Endothelial cell of umbilical vein (primary cell): Measurements from ENCODE around the gene ASMTL. TPM values are rescaled to one million over a fixed set of nuclear protein-coding genes. Genes with fewer than 3 reads are reported as not detected.

Experiments
- BruUV-seq: library from RNA; stranded (reverse); fragments of 400-500 nt; replicated peaks from 2 replicates; lab custom pipeline; 2021; lab: Mats Ljungman, UMichigan
- CTCF ChIA-PET: fragments of 300-600, 350-600 bp; sonication (Branson Sonifier 250); formaldehyde crosslinking; loops from one replicate; lab custom pipeline; 2021; ENCODE audit warnings: antibody characterized with exemption, inconsistent platforms; lab: Charles Lee
- POLR2A ChIA-PET: fragments of 300-600, 350-600 bp; sonication (Branson Sonifier 250); formaldehyde crosslinking; loops from one replicate; lab custom pipeline; 2021; ENCODE audit warnings: antibody characterized with exemption, inconsistent platforms; lab: Charles Lee
- DNase-seq: peaks from one replicate; pipeline ENCODE4 v3.0.0-alpha.2; 2011; ENCODE audit warnings: low read depth, low spot score
- FAIRE-seq: peaks from 2 replicates; lab custom pipeline; 2011; peaks lifted over from hg19 to GRCh38; lab: Jason Lieb, UNC
- H2AFZ ChIP-seq: 2 replicates; pipeline ENCODE4 v1.6.0; 2012; ENCODE audit warnings: low read depth, low read length, control low read depth, inconsistent platforms
- H3K27ac ChIP-seq: 2 replicates; pipeline ENCODE4 v1.5.1; 2011; ENCODE audit warnings: low read depth, mild to moderate bottlenecking, control low read depth, low read length, moderate library complexity; ENCODE audit not compliant: insufficient read depth
- H3K27me3 ChIP-seq, 2 experiments: 2 replicates each; pipeline versions ENCODE4 v1.6.0 to v1.6.1; 2011; ENCODE audit warnings: low read length in 2 of 2, mixed read lengths in 1 of 2; ENCODE audit not compliant: control insufficient read depth in 2 of 2, insufficient read depth in 2 of 2
- H3K36me3 ChIP-seq, 2 experiments: 2 replicates in 1 of 2; 3 replicates in 1 of 2; pipeline ENCODE4 v1.5.1; 2011; ENCODE audit warnings: low read length in 2 of 2, mild to moderate bottlenecking in 1 of 2, moderate library complexity in 1 of 2; ENCODE audit not compliant: control insufficient read depth in 2 of 2, insufficient read depth in 2 of 2; ENCODE audit errors: extremely low read depth in 1 of 2
- H3K4me1 ChIP-seq: 3 replicates; pipeline ENCODE4 v1.5.1; 2011; ENCODE audit warnings: mild to moderate bottlenecking, low read length; ENCODE audit not compliant: control insufficient read depth, insufficient read depth; ENCODE audit errors: extremely low read depth
- H3K4me2 ChIP-seq: 2 replicates; pipeline ENCODE4 v1.6.1; 2011; ENCODE audit warnings: low read length, control low read depth, mixed read lengths; ENCODE audit not compliant: insufficient read depth
- H3K4me3 ChIP-seq, 3 experiments: fragments of 200-600 bp in 1 of 3; sonication (generic), shearing (Covaris generic) in 1 of 3; replicated peaks in 1 of 3; 2 replicates each; pipeline ENCODE4 v1.5.1; 2011 to 2016; ENCODE audit warnings: control low read depth in 3 of 3, low read length in 3 of 3, mild to moderate bottlenecking in 2 of 3, inconsistent platforms in 1 of 3, low read depth in 1 of 3, moderate library complexity in 1 of 3; ENCODE audit not compliant: insufficient read depth in 1 of 3
- H3K79me2 ChIP-seq: 2 replicates; pipeline ENCODE4 v1.6.0; 2012; ENCODE audit warnings: low read length, inconsistent platforms; ENCODE audit not compliant: control insufficient read depth, insufficient read depth
- H3K9ac ChIP-seq: replicated peaks from 2 replicates; pipeline ENCODE3; 2011; ENCODE audit warnings: low read length, control low read depth; ENCODE audit not compliant: insufficient read depth; ENCODE audit errors: extremely low read depth
- H3K9me1 ChIP-seq: replicated peaks from 3 replicates; pipeline ENCODE4 v1.6.0; 2011; ENCODE audit warnings: mild to moderate bottlenecking, low read length; ENCODE audit not compliant: control insufficient read depth, insufficient read depth; ENCODE audit errors: extremely low read depth
- H3K9me3 ChIP-seq: replicated peaks from 2 replicates; pipeline ENCODE4 v1.5.1; 2012; ENCODE audit warnings: low read length, inconsistent platforms; ENCODE audit not compliant: control insufficient read depth, insufficient read depth
- H4K20me1 ChIP-seq: replicated peaks from 2 replicates; pipeline ENCODE3; 2011; ENCODE audit warnings: mild to moderate bottlenecking, low read length; ENCODE audit not compliant: control insufficient read depth, insufficient read depth; ENCODE audit errors: extremely low read depth
- EZH2 ChIP-seq: IDR thresholded peaks from 2 replicates; pipeline ENCODE4 v1.6.1; 2012; ENCODE audit warnings: borderline replicate concordance, low read depth, mild to moderate bottlenecking, moderate library complexity, low read length, inconsistent platforms; ENCODE audit not compliant: severe bottlenecking
- FOS ChIP-seq: IDR thresholded peaks from 2 replicates; pipeline ENCODE4 v1.6.1; 2011; ENCODE audit warnings: mild to moderate bottlenecking, low read length, moderate library complexity, borderline replicate concordance; ENCODE audit not compliant: insufficient read depth
- GATA2 ChIP-seq: IDR thresholded peaks from 2 replicates; pipeline ENCODE4 v1.7.0; 2011; ENCODE audit warnings: low read depth, mild to moderate bottlenecking, moderate library complexity, mixed read lengths, low read length; ENCODE audit not compliant: insufficient read length, insufficient read depth
- JUN ChIP-seq: IDR thresholded peaks from 2 replicates; pipeline ENCODE4 v1.6.1; 2011; ENCODE audit warnings: borderline replicate concordance, low read depth; ENCODE audit not compliant: insufficient read length, insufficient read depth
- MYC ChIP-seq: IDR thresholded peaks from one replicate; pipeline ENCODE4 v1.6.1; 2011; ENCODE audit warnings: mild to moderate bottlenecking, low read depth, low read length
- POLR2A ChIP-seq: IDR thresholded peaks from 2 replicates; pipeline ENCODE4 v1.6.1; 2012; ENCODE audit warnings: low read depth, mild to moderate bottlenecking, control low read depth, low read length
- POLR2AphosphoS5 ChIP-seq: IDR thresholded peaks from 2 replicates; pipeline ENCODE4 v1.6.1; 2012; ENCODE audit warnings: low read depth, mild to moderate bottlenecking, control low read depth, low read length, moderate library complexity; ENCODE audit not compliant: insufficient read depth
- dilution Hi-C: fragments of 300-500 bp; cut with MboI; formaldehyde crosslinking; loops from one replicate; pipeline ENCODE4 v1.15.0; 2019; ENCODE audit warnings: low sequenced_read_pairs; ENCODE audit not compliant: extremely low pct_ligation_motif_present
- intact Hi-C: fragments of 100-400 bp; cut with micrococcal nuclease; formaldehyde crosslinking; loops from one replicate; pipeline ENCODE4 v1.10.0; 2022
- polyA plus RNA-seq, 4 experiments: library from polyadenylated mRNA; depleted of rRNA in 3 of 4; stranded (reverse) in 3 of 4; unstranded in 1 of 4; fragments of >200 nt; gene quantifications; 2 replicates each; pipeline versions ENCODE4 v1.2.1 to v1.2.3, GENCODE V29; 2011 to 2012; ENCODE audit warnings: missing spikeins in 1 of 4
- total RNA-seq: library from RNA; stranded (reverse); gene quantifications from 2 replicates; pipeline ENCODE4 v1.2.3, GENCODE V29; 2021
- TF ChIP-seq, protein P1 (sequence below): IDR thresholded peaks from 2 replicates; pipeline ENCODE4 v1.6.1; 2011; ENCODE audit not compliant: insufficient read depth, insufficient read length
- TF ChIP-seq, protein P2 (sequence below), 2 donors: IDR thresholded peaks; 1 replicate in 1 of 2; 2 replicates in 1 of 2; pipeline ENCODE4 v1.5.1; 2011; ENCODE audit warnings: low read length in 2 of 2, mild to moderate bottlenecking in 2 of 2, moderate library complexity in 2 of 2, control low read depth in 1 of 2, inconsistent platforms in 1 of 2, low read depth in 1 of 2; ENCODE audit not compliant: insufficient read depth in 1 of 2; ENCODE audit errors: extremely low read depth in 1 of 2

Gene ASMTL
- total and polyA plus RNA-seq, 2 donors (not counting 3 experiments of a cell fraction or from before 2014, with no cell fraction given): 27.1 to 29.9 TPM

DNA sequence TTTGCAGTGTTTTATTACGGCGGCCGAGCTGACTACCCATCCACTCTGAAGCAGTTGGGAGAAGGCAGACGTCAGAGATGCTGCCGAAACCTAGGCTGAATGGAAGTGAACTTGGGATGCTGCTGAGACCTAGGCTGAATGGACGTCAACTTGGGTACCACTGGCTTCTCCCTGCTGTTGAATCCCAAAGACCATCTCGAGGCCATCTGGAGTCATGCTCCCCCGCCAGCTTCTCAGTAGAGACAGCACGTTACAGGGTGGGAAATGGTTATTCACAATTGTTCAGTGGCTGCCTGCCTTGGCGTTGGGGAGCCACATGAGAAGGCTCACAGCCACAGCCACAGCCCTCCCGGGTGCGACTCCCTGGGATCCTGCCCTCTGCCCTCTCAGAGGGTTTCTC is 43.4 kb upstream of the ASMTL start:
- Histone ChIP-seq H3K9me1 (no peaks in the 10 kb centered on the region), H2AFZ (no peak overlapping the region), H3K9me3 (no peaks in the 10 kb centered on the region), H3K4me3 (no peak overlapping the region), H3K27ac (no peak overlapping the region), H3K9ac (no peak overlapping the region), H3K27me3 (no peaks in the 10 kb centered on the region), H3K4me2 (no peak overlapping the region), H3K79me2 (no peaks in the 10 kb centered on the region), H4K20me1 (no peaks in the 10 kb centered on the region), H3K4me1 (no peaks in the 10 kb centered on the region), H3K36me3 (no peaks in the 10 kb centered on the region)
- FAIRE-seq (no peak), DNase-seq (no peak)
- BruUV-seq: no TSS peak
- POLR2A ChIA-PET: no interaction called here
- TF ChIP-seq, protein P1, sequence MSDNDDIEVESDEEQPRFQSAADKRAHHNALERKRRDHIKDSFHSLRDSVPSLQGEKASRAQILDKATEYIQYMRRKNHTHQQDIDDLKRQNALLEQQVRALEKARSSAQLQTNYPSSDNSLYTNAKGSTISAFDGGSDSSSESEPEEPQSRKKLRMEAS: no peak
- TF ChIP-seq FOS (no peak), POLR2AphosphoS5 (no peak), MYC (no peak), POLR2A (no peak), GATA2 (no peak), JUN (no peak), EZH2 (no peak)
- TF ChIP-seq, protein P2, sequence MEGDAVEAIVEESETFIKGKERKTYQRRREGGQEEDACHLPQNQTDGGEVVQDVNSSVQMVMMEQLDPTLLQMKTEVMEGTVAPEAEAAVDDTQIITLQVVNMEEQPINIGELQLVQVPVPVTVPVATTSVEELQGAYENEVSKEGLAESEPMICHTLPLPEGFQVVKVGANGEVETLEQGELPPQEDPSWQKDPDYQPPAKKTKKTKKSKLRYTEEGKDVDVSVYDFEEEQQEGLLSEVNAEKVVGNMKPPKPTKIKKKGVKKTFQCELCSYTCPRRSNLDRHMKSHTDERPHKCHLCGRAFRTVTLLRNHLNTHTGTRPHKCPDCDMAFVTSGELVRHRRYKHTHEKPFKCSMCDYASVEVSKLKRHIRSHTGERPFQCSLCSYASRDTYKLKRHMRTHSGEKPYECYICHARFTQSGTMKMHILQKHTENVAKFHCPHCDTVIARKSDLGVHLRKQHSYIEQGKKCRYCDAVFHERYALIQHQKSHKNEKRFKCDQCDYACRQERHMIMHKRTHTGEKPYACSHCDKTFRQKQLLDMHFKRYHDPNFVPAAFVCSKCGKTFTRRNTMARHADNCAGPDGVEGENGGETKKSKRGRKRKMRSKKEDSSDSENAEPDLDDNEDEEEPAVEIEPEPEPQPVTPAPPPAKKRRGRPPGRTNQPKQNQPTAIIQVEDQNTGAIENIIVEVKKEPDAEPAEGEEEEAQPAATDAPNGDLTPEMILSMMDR (IDR thresholded peaks at IDR 0.05; ENCODE audit: extremely low read depth in 1 of 2, insufficient read depth in 1 of 2, low read depth in 1 of 2, low read length in 2 of 2): no peak
- intact Hi-C loops (no loop called here), dilution Hi-C loops (no loop called here)
- CTCF ChIA-PET: no interaction called here
